Subcutaneous adipose tissue (tissue), 4 donors: ENCODE measurements around the gene C1orf198. TPM values are rescaled to one million over a fixed set of nuclear protein-coding genes. Genes with fewer than 3 reads are reported as not detected.

Source experiments
- CTCF ChIP-seq: fragments of 450-650 bp; IDR thresholded peaks from one replicate; pipeline ENCODE4 v1.5.1; 2016; ENCODE audit warnings: low read depth, mild to moderate bottlenecking, control low read depth, antibody characterized with exemption, moderate library complexity
- small RNA-seq: library from RNA; depleted of rRNA; stranded (forward); fragments of <200 nt; gene quantifications from one replicate; pipeline ENCODE3, GENCODE V24; 2016
- total RNA-seq, 4 donors: library from RNA; depleted of rRNA; stranded (reverse); fragments of >200 nt; gene quantifications; one replicate each; pipeline ENCODE4 v1.1.0, GENCODE V29; 2016

C1orf198 gene
- total RNA-seq, 4 donors from 2014 or later, result 37.4 to 103 (median 48.1) TPM

- TF ChIP-seq CTCF, result no peak
Observed at GRCh38 chr1:230791986-230792564, 76.2 kb downstream of the C1orf198 start.

GRCh38 chr1:230790026-230790425 is 78.3 kb downstream of the C1orf198 start:
- no peak for TF ChIP-seq CTCF

- no peak for TF ChIP-seq CTCF
Observed at GRCh38 chr1:230788561-230789275, 79.6 kb downstream of the C1orf198 start.

GRCh38 chr1:230787471-230787870 is 80.8 kb downstream of the C1orf198 start:
- no peak for TF ChIP-seq CTCF

Small RNA genes within 50 kb of the gene (small RNA-seq; reads per million reads assigned to genes)
- gene RN7SL837P (not detected), gene RNA5SP79 (not detected)

Other genes with a start within 250 kb of the C1orf198 start
- gene COG2, start 226.0 kb downstream of the C1orf198 start, total RNA-seq, result 10 to 100 TPM; 19.2 to 35.4 (median 24.2) TPM
- 1 to 10 TPM in 3 of 4 donors, under 1 TPM in 1; 0.33 to 6.2 (median 2.9) TPM for gene AGT, start 154.4 kb downstream of the C1orf198 start, total RNA-seq
- not detected for gene CAPN9, start 121.1 kb downstream of the C1orf198 start, total RNA-seq
- 10 to 100 TPM; 24.4 to 43.0 (median 26.1) TPM for gene TTC13, start 110.3 kb upstream of the C1orf198 start, total RNA-seq
- gene ARV1, start 110.6 kb upstream of the C1orf198 start, total RNA-seq, result 10 to 100 TPM; 15.4 to 32.6 (median 19.5) TPM
- gene FAM89A, start 171.7 kb upstream of the C1orf198 start, total RNA-seq, result 100 to 1,000 TPM in 3 of 4 donors, 10 to 100 TPM in 1; 69.5 to 222 (median 140) TPM